ENCODE measurements around the gene TMEM132D. TPM values are rescaled to one million over a fixed set of nuclear protein-coding genes. Genes with fewer than 3 reads are reported as not detected.

Gene TMEM132D
- total and polyA plus RNA-seq, 2 of the 4 experiments (the other 2 are of a cell fraction): not detected

DNA sequence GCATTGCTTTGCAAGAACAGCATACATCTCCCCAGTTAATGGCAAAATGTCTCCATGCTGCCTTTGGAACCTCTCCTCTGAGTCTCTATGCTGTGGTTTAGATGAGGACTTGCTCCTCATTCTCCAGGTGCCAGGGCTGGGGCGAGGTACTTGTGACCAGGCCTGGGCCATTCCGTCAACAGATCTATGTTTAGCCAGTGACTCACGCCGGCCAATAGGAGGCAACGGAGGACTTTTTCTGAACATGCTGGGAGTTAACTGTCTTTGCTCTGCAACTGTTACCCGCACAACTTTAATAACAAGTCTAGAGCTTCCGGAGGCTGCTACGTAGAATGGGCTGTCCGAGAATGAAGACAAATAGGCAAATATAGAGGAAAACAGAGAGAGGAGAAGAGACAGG is 836.3 kb downstream of the TMEM132D start:
- Histone ChIP-seq H3K4me1 (ENCODE audit: control insufficient read depth, insufficient read depth, low read length) (no peaks in the 10 kb centered on the region), H3K9ac (ENCODE audit: low read depth, low read length) (no peak overlapping the region), H4K20me1 (ENCODE audit: insufficient read depth, low read length) (no peaks in the 10 kb centered on the region), H4K8ac (ENCODE audit: low read depth in 2 of 2, low read length in 2 of 2) (no peak overlapping the region), H2BK20ac (ENCODE audit: low read depth, low read length) (no peak overlapping the region), H3K4me3 (ENCODE audit: insufficient read depth, low read depth, low read length) (no peak overlapping the region), H2BK120ac (ENCODE audit: low read depth, low read length) (no peak overlapping the region), H3K36me3 (ENCODE audit: control insufficient read depth, insufficient read depth, low read length) (no peaks in the 10 kb centered on the region), H3K27ac (ENCODE audit: insufficient read depth, low read length) (no peak overlapping the region), H3K56ac (ENCODE audit: extremely low read depth, insufficient read depth, low read length) (no peak overlapping the region), H3K18ac (ENCODE audit: low read depth, low read length) (no peak overlapping the region), H3K23ac (ENCODE audit: low read depth, low read length) (no peak overlapping the region), H4K91ac (ENCODE audit: insufficient read depth, low read depth, low read length) (no peak overlapping the region), H3K9me1 (ENCODE audit: insufficient read depth, low read length) (no peaks in the 10 kb centered on the region), H3K27me3 (ENCODE audit: control insufficient read depth, insufficient read depth, low read length) (no peaks in the 10 kb centered on the region), H2BK5ac (ENCODE audit: low read depth, low read length, poor library complexity, severe bottlenecking) (no peak overlapping the region), H3K79me1 (ENCODE audit: low read depth in 1 of 2, low read length in 2 of 2) (no peaks in the 10 kb centered on the region), H3K9me3 (ENCODE audit: control insufficient read depth, insufficient read depth, low read length) (peaks cover 48% of the 10 kb centered on the region), H3K4me2 (ENCODE audit: low read depth, low read length) (no peak overlapping the region), H3K4ac (ENCODE audit: low read depth, low read length) (no peak overlapping the region), H2AFZ (replicated peaks; ENCODE audit: low read length, poor library complexity) (no peak overlapping the region), H3K14ac (replicated peaks; ENCODE audit: low read depth, low read length) (no peak overlapping the region), H4K5ac (ENCODE audit: low read depth, low read length) (no peak overlapping the region), H2AK9ac (replicated peaks; ENCODE audit: low read depth, low read length, poor library complexity) (no peak overlapping the region), H2BK15ac (ENCODE audit: low read depth, low read length) (no peak overlapping the region), H2AK5ac (ENCODE audit: low read depth, low read length) (no peak overlapping the region)
- POLR2A ChIA-PET (ENCODE audit: unreplicated experiment): no interaction called here
- ATAC-seq (ENCODE audit: low read depth): no peak
- dilution Hi-C loops (cut with HindIII; ENCODE audit: low sequenced_read_pairs, unreplicated experiment): no loop called here
- in situ Hi-C loops (cut with MboI; ENCODE audit: low sequenced_read_pairs): no loop called here
- WGBS, 2 experiments (ENCODE audit: extremely low coverage in 2 of 2, insufficient read length in 1 of 2): no CpG with 5 or more reads among the region's 9 CpGs
- CTCF ChIA-PET: no interaction called here
- no peak for TF ChIP-seq MXI1 (IDR thresholded peaks at IDR 0.05; ENCODE audit: borderline replicate concordance, low read depth, low read length)
- no peak for TF ChIP-seq RAD21 (IDR thresholded peaks at IDR 0.05; ENCODE audit: low read length)
- TF ChIP-seq, protein P1, sequence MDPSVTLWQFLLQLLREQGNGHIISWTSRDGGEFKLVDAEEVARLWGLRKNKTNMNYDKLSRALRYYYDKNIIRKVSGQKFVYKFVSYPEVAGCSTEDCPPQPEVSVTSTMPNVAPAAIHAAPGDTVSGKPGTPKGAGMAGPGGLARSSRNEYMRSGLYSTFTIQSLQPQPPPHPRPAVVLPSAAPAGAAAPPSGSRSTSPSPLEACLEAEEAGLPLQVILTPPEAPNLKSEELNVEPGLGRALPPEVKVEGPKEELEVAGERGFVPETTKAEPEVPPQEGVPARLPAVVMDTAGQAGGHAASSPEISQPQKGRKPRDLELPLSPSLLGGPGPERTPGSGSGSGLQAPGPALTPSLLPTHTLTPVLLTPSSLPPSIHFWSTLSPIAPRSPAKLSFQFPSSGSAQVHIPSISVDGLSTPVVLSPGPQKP (IDR thresholded peaks at IDR 0.05; ENCODE audit: borderline replicate concordance, low read depth, low read length): no peak
- no peak for TF ChIP-seq POLR2A (IDR thresholded peaks at IDR 0.05; ENCODE audit: low read depth, low read length)
- TF ChIP-seq NFE2L2 (IDR thresholded peaks at IDR 0.05; ENCODE audit: low read depth, low read length): no peak
- TF ChIP-seq RFX5 (IDR thresholded peaks at IDR 0.05; ENCODE audit: low read depth, low read length): no peak
- no peak for TF ChIP-seq SMC3 (IDR thresholded peaks at IDR 0.05; ENCODE audit: low read depth, low read length)
- TF ChIP-seq, protein P2, sequence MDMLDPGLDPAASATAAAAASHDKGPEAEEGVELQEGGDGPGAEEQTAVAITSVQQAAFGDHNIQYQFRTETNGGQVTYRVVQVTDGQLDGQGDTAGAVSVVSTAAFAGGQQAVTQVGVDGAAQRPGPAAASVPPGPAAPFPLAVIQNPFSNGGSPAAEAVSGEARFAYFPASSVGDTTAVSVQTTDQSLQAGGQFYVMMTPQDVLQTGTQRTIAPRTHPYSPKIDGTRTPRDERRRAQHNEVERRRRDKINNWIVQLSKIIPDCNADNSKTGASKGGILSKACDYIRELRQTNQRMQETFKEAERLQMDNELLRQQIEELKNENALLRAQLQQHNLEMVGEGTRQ (IDR thresholded peaks at IDR 0.05; ENCODE audit: low read depth, low read length): no peak
- no peak for TF ChIP-seq MAZ (IDR thresholded peaks at IDR 0.05; ENCODE audit: borderline replicate concordance, low read depth, low read length)
- no peak for TF ChIP-seq BHLHE40 (IDR thresholded peaks at IDR 0.05; ENCODE audit: low read depth, low read length)
- TF ChIP-seq RCOR1 (IDR thresholded peaks at IDR 0.05; ENCODE audit: insufficient replicate concordance, low read length): no peak
- no peak for TF ChIP-seq CEBPB (IDR thresholded peaks at IDR 0.05; ENCODE audit: low read depth, low read length)
- BruUV-seq (replicated peaks): no TSS peak
- intact Hi-C loops (cut with micrococcal nuclease): no loop called here
- no peak for DNase-seq
